ACC112 (cell line): ENCODE data around the gene ST8SIA1.

Experiments
- H2AFZ ChIP-seq: fragments of 200-600 bp; sonication (generic); one replicate; pipeline ENCODE4 v1.6.0; 2017; ENCODE audit warnings: antibody characterized with exemption, low read length; ENCODE audit not compliant: unreplicated experiment
- H3K27ac ChIP-seq: fragments of 200-600 bp; sonication (generic); 2 replicates; pipeline ENCODE4 v1.5.1; 2014; ENCODE audit warnings: low read depth, mild to moderate bottlenecking, antibody characterized with exemption, low read length, moderate library complexity
- H3K27me3 ChIP-seq: fragments of 200-600 bp; sonication (generic); 2 replicates; pipeline ENCODE4 v1.6.1; 2014; ENCODE audit warnings: mild to moderate bottlenecking, antibody characterized with exemption, low read length, moderate library complexity, mixed read lengths; ENCODE audit not compliant: insufficient read depth
- H3K36me3 ChIP-seq: fragments of 200-600 bp; sonication (generic); 2 replicates; pipeline ENCODE4 v1.6.1; 2016; ENCODE audit warnings: mild to moderate bottlenecking, antibody characterized with exemption, low read length, moderate library complexity, mixed read lengths; ENCODE audit not compliant: insufficient read depth
- H3K4me1 ChIP-seq: fragments of 200-600 bp; sonication (generic); one replicate; pipeline ENCODE4 v1.6.1; 2016; ENCODE audit warnings: low read length, mixed read lengths; ENCODE audit not compliant: insufficient read depth, unreplicated experiment, control insufficient read depth
- H3K4me3 ChIP-seq: fragments of 200-600 bp; sonication (generic); 2 replicates; pipeline ENCODE4 v1.5.1; 2014; ENCODE audit warnings: mild to moderate bottlenecking, low read depth, low read length
- H3K79me2 ChIP-seq: fragments of 200-600 bp; sonication (generic); one replicate; pipeline ENCODE4 v1.6.0; 2016; ENCODE audit warnings: low read length; ENCODE audit not compliant: control insufficient read depth, unreplicated experiment, insufficient read depth

ST8SIA1 gene

GRCh38 chr12:22246217-22246846, 88.2 kb downstream of the ST8SIA1 start:
- Histone ChIP-seq H3K27me3 (peaks cover 10% of the 10 kb centered on the region; the same call in 1 of the 2 replicates), H2AFZ (no peak overlapping the region), H3K36me3 (no peaks in the 10 kb centered on the region), H3K27ac (no peak overlapping the region), H3K4me3 (no peak overlapping the region), H3K4me1 (no peaks in the 10 kb centered on the region), H3K79me2 (no peaks in the 10 kb centered on the region)

- Histone ChIP-seq H3K27me3 (no peaks in the 10 kb centered on the region), H3K79me2 (no peaks in the 10 kb centered on the region), H2AFZ (no peak overlapping the region)
Observed at GRCh38 chr12:22242726-22243125, 91.8 kb downstream of the ST8SIA1 start.

GRCh38 chr12:22238211-22238610, 96.3 kb downstream of the ST8SIA1 start:
- Histone ChIP-seq H3K27ac (no peak overlapping the region), H3K4me3 (no peak overlapping the region), H3K36me3 (no peaks in the 10 kb centered on the region), H3K4me1 (peaks cover 5% of the 10 kb centered on the region), H3K27me3 (no peaks in the 10 kb centered on the region), H3K79me2 (no peaks in the 10 kb centered on the region), H2AFZ (no peak overlapping the region)

More at GRCh38 chr12:22242726-22243125, 91.8 kb downstream of the ST8SIA1 start:
- Histone ChIP-seq H3K4me1 (no peaks in the 10 kb centered on the region), H3K36me3 (no peaks in the 10 kb centered on the region), H3K4me3 (no peak overlapping the region), H3K27ac (no peak overlapping the region)

GRCh38 chr12:22234561-22234960, 99.9 kb downstream of the ST8SIA1 start:
- Histone ChIP-seq H3K4me3 (no peak overlapping the region), H3K4me1 (peaks cover 17% of the 10 kb centered on the region), H3K27ac (no peak overlapping the region), H3K79me2 (no peaks in the 10 kb centered on the region), H3K27me3 (no peaks in the 10 kb centered on the region), H2AFZ (no peak overlapping the region), H3K36me3 (no peaks in the 10 kb centered on the region)

- no peak overlapping the region for H2AFZ ChIP-seq
- H3K27me3 ChIP-seq = no peaks in the 10 kb centered on the region
- H3K27ac ChIP-seq = no peak overlapping the region
- no peaks in the 10 kb centered on the region for H3K36me3 ChIP-seq
- H3K4me3 ChIP-seq = no peak overlapping the region
- no peaks in the 10 kb centered on the region for H3K79me2 ChIP-seq
- H3K4me1 ChIP-seq = peaks cover 17% of the 10 kb centered on the region
Observed at GRCh38 chr12:22231836-22232235, 102.7 kb downstream of the ST8SIA1 start.

- Histone ChIP-seq H2AFZ (no peak overlapping the region), H3K27me3 (no peaks in the 10 kb centered on the region), H3K79me2 (no peaks in the 10 kb centered on the region)
Observed at GRCh38 chr12:22231078-22231477, 103.4 kb downstream of the ST8SIA1 start.

GRCh38 chr12:22230280-22230794, 104.2 kb downstream of the ST8SIA1 start:
- no peaks in the 10 kb centered on the region for H3K36me3 ChIP-seq
- H3K4me3 ChIP-seq = no peak overlapping the region
- no peaks in the 10 kb centered on the region for H3K79me2 ChIP-seq
- H2AFZ ChIP-seq = no peak overlapping the region
- H3K27ac ChIP-seq = peak overlapping the region; percentile 37
- peaks cover 17% of the 10 kb centered on the region for H3K4me1 ChIP-seq
- no peaks in the 10 kb centered on the region for H3K27me3 ChIP-seq

More at GRCh38 chr12:22231078-22231477, 103.4 kb downstream of the ST8SIA1 start:
- H3K27ac ChIP-seq = no peak overlapping the region
- H3K4me3 ChIP-seq = no peak overlapping the region
- peaks cover 17% of the 10 kb centered on the region for H3K4me1 ChIP-seq
- H3K36me3 ChIP-seq = no peaks in the 10 kb centered on the region

GRCh38 chr12:22229652-22230279, 104.7 kb downstream of the ST8SIA1 start:
- no peaks in the 10 kb centered on the region for H3K27me3 ChIP-seq
- H3K27ac ChIP-seq = peak overlapping the region; percentile 37
- no peaks in the 10 kb centered on the region for H3K79me2 ChIP-seq
- peaks cover 17% of the 10 kb centered on the region for H3K4me1 ChIP-seq
- H3K36me3 ChIP-seq = no peaks in the 10 kb centered on the region
- H2AFZ ChIP-seq = no peak overlapping the region
- no peak overlapping the region for H3K4me3 ChIP-seq

GRCh38 chr12:22228022-22228875, 106.3 kb downstream of the ST8SIA1 start:
- H3K27ac ChIP-seq = no peak overlapping the region
- H3K4me3 ChIP-seq = no peak overlapping the region
- H3K4me1 ChIP-seq = peaks cover 12% of the 10 kb centered on the region
- H3K79me2 ChIP-seq = no peaks in the 10 kb centered on the region
- H3K27me3 ChIP-seq = no peaks in the 10 kb centered on the region
- H2AFZ ChIP-seq = no peak overlapping the region
- no peaks in the 10 kb centered on the region for H3K36me3 ChIP-seq

- H2AFZ ChIP-seq = no peak overlapping the region
- no peaks in the 10 kb centered on the region for H3K36me3 ChIP-seq
- H3K79me2 ChIP-seq = no peaks in the 10 kb centered on the region
- no peaks in the 10 kb centered on the region for H3K4me1 ChIP-seq
- H3K27ac ChIP-seq = no peak overlapping the region
- 0 out of 2 replicates have a peak, but pooled peaks cover 3% of the 10 kb centered on the region for H3K27me3 ChIP-seq
- no peak overlapping the region for H3K4me3 ChIP-seq
Observed at GRCh38 chr12:22223356-22223755, 111.2 kb downstream of the ST8SIA1 start.
